Lower leg skin (tissue), 3 donors: ENCODE measurements around the gene NLRP6.

ENCODE experiments used
- POLR2A ChIP-seq, 2 donors: fragments of 450-650 bp; IDR thresholded peaks; one replicate each; pipeline ENCODE4 v1.6.1; 2016 to 2017; ENCODE audit warnings: antibody characterized with exemption in 2 of 2, mild to moderate bottlenecking in 1 of 2, moderate library complexity in 1 of 2
- TF ChIP-seq, protein P1 (sequence below), 3 donors: fragments of 450-650 bp; IDR thresholded peaks; one replicate each; pipeline ENCODE4 v1.5.1; 2016; ENCODE audit warnings: antibody characterized with exemption in 3 of 3, mild to moderate bottlenecking in 3 of 3, moderate library complexity in 2 of 3

GRCh38 chr11:326592-326841 is 48.3 kb downstream of the NLRP6 start:
- TF ChIP-seq, protein P1, sequence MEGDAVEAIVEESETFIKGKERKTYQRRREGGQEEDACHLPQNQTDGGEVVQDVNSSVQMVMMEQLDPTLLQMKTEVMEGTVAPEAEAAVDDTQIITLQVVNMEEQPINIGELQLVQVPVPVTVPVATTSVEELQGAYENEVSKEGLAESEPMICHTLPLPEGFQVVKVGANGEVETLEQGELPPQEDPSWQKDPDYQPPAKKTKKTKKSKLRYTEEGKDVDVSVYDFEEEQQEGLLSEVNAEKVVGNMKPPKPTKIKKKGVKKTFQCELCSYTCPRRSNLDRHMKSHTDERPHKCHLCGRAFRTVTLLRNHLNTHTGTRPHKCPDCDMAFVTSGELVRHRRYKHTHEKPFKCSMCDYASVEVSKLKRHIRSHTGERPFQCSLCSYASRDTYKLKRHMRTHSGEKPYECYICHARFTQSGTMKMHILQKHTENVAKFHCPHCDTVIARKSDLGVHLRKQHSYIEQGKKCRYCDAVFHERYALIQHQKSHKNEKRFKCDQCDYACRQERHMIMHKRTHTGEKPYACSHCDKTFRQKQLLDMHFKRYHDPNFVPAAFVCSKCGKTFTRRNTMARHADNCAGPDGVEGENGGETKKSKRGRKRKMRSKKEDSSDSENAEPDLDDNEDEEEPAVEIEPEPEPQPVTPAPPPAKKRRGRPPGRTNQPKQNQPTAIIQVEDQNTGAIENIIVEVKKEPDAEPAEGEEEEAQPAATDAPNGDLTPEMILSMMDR (IDR thresholded peaks at IDR 0.05) = no peak
- no peak for TF ChIP-seq POLR2A (IDR thresholded peaks at IDR 0.05)
